GM20000 (cell line): ENCODE results near the gene PTPRN2.

ENCODE experiments used
- DNase-seq: peaks from one replicate; pipeline ENCODE4 v3.0.0; 2012; ENCODE audit warnings: low spot score
- TF ChIP-seq, protein P1 (sequence below): IDR thresholded peaks from 2 replicates; pipeline ENCODE4 v1.5.1; 2012; ENCODE audit warnings: mild to moderate bottlenecking, control low read depth; ENCODE audit errors: extremely low read depth, missing control alignments

Gene PTPRN2

DNA sequence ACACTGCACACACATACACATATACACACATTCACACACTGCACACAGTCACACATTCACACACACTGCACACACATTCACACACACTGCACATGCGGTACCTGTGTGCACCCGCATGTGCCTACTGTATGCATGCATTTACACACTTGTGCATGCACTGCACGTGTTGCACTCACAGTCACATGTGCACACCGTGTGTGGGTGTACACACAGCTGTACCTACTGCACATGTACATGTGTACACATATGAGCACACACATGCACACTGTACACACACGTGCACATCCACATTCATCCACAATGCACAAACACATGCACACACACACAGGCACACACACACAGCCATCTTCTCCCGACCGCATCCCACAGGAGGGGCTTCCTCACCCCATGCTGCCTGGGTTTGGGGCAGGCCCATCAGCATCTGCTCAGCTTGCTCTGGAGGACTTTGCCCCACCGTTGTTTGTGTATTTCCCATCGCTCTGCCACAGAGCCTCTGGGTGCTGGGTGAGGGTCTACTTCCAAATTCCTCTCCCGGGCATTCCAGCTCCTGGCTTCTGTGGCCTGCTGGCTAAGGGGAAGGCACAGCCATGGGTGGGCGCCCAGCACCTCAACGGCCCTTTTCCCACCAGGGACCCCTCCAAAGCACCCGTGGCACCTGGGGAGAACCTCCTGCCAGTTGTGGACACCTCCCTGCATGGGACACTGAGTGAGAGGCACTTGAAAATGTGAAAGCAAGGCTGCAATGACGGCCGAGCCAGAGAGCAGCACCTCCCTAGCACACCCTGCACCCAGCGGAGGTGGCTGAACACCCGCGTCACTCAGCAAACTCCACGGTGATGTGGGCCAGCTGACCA is 324.3 kb downstream of the PTPRN2 start:
- TF ChIP-seq, protein P1, sequence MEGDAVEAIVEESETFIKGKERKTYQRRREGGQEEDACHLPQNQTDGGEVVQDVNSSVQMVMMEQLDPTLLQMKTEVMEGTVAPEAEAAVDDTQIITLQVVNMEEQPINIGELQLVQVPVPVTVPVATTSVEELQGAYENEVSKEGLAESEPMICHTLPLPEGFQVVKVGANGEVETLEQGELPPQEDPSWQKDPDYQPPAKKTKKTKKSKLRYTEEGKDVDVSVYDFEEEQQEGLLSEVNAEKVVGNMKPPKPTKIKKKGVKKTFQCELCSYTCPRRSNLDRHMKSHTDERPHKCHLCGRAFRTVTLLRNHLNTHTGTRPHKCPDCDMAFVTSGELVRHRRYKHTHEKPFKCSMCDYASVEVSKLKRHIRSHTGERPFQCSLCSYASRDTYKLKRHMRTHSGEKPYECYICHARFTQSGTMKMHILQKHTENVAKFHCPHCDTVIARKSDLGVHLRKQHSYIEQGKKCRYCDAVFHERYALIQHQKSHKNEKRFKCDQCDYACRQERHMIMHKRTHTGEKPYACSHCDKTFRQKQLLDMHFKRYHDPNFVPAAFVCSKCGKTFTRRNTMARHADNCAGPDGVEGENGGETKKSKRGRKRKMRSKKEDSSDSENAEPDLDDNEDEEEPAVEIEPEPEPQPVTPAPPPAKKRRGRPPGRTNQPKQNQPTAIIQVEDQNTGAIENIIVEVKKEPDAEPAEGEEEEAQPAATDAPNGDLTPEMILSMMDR: no peak
- no peak for DNase-seq

DNA sequence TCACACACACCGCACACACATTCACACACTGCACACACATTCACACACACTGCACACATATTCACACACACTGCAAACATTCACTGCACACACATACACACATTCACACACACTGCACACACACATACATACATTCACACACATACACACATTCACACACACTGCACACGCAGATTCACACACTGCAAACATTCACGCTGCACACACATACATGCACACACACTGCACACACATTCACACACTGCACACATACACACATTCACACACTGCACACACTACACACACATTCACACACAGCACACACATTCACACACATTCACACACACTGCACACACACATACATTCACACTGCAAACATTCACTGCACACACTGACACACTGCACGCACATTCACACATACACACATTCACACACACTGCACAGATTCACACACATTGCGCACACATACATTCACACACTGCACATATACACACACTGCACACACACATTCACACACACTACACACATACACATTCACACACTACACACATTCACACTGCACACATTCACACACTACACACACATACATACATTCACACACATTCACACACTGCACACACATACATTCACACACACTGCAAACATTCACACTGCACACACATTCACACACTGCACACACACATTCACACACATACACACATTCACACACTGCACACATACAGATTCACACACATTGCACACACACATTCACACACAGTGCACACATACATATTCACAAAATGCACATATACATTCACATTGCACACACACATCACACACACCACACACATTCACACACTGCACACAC is 325.1 kb downstream of the PTPRN2 start:
- TF ChIP-seq, protein P1: no peak
- no peak for DNase-seq

DNA sequence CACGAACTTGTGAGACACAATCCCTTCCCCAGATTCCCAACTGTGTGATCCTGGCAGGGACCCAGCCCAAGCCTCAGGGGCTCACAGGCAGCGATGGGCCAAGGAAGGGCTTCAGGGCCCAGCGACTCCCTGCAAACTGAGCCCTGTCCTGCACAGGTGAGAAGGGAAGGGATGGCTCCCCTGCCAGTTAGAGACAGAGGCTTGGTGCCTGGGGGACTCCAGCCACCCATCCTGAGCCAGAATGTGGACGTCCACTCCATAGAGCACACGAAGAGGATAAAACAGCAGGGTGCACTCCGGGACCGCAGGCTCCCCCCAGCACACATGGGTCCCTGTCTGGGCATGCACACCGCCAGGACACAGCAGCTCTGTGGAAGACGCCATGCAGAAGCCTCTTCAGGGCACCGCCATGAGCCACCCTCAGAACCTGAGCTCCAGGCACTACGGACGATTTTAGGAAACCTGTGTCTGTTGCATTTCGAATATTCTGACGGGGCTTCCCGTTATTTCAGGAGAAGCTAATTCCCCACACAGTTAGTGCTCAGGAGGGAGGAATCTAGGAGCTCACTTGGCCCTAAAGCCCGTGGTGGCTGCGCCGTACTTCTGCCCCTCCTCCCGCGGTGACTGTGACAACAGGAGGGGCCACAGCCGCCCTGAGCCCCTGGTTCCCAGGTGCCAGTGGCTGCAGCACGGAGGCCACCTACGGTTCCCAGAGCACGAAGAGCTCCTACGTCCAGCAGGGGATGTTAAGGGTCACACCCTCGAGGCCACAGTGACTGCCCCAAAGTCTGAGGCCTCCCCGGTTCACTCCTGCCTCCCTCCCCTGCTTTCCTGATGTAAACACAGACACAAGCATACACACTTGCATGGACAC is 326.0 kb downstream of the PTPRN2 start:
- DNase-seq: no peak
- TF ChIP-seq, protein P1: no peak

DNA sequence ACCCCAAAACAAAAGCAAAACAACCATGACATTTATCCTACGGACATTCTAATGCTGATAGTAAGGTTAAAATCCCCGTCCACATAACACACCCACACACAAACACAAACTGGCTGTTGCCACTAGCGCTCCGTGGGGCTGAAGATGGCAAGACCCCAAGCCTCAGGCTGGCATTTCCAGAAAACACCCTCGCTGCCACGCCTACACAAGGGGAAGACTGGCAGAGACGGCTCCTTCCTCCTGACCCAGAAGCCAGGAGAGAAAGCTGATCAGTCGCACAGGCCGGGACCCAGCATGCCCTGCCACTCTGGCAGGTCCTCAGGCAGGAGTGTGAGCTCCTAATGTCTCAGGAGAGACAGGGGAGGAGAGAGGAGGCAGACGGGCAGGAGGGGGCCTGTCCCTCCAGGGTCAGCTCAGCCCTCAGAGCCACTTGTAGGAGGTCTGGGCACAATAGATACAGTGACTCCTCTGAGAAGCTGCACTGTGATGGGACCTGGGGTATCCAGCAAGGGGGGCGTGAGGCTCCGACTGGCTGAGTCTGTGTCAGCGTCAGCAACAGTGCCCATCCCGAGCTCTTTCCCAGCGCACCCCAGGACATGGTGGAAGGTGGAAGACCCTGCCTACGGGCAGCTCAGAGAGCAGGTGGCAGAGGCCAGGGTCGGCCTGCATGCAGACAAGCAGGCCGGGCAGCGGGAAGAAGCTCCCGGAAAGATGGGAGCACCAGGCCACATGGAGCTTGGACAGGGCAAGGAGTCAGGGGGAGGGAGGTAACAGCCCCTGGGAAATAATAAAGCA is 326.9 kb downstream of the PTPRN2 start:
- TF ChIP-seq, protein P1: no peak
- no peak for DNase-seq

DNA sequence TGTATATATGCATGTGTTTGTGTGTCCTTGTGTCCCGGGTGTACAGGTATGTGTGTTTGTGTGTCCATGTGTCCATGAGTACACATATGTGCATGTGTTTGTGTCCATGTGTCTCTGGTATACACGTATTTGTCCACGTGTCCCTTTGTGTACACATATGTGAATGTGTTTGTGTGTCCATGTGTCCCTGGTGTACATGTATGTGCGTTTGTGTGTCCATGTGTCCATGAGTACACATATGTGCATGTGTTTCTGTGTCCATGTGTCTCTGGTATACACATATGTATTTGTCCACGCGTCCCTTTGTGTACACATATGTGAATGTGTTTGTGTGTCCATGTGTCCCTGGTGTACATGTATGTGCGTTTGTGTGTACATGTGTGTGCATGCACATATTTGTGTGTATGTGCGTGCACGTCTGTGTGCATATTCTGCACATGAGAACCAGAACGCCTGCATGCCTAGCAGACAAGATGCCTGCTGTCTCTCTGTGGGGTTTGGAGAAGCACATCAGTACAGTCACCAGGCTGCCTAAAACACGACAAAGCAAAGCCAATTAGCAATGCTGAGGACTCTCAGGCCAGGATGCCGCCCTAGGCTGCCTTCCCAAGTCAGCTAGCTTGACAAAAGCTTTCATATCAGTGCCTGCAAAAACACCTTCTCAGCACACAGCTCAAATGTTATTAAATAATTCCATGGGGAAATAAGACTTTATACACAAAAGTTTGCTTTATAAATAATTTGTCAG is 327.8 kb downstream of the PTPRN2 start:
- DNase-seq: no peak
- TF ChIP-seq, protein P1: no peak

DNA sequence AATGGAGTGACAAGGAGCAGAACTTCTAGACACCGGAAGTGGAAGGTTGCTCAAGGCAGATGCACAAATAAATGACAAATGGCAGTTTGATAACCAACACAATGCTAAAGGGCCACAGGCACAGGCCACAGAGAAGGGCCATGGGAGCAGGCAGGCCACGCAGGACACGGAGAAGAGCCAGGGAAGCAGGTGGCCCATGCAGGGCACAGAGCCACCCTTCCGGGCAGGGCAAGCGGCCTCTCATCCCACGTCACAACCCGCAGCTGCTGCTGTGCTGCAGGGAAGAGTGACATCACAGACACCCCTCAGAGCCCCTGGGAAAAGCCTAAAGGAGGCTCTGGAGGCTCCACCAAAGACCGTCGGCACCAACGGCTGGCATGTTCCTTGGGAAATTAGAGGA is 328.5 kb downstream of the PTPRN2 start:
- DNase-seq: no peak
- TF ChIP-seq, protein P1: no peak
